AG08395 (cell line): ENCODE data around the gene HERC2.
"Not testable (repeated sequence)": the region's sequence is repeated elsewhere in the genome, so short reads cannot be mapped to it uniquely, and the experiment has no call there.

Source experiments
- DNase-seq: peaks from one replicate; pipeline ENCODE4 v3.0.0; 2012; ENCODE audit warnings: mixed read lengths, low spot score

The HERC2 gene

DNA sequence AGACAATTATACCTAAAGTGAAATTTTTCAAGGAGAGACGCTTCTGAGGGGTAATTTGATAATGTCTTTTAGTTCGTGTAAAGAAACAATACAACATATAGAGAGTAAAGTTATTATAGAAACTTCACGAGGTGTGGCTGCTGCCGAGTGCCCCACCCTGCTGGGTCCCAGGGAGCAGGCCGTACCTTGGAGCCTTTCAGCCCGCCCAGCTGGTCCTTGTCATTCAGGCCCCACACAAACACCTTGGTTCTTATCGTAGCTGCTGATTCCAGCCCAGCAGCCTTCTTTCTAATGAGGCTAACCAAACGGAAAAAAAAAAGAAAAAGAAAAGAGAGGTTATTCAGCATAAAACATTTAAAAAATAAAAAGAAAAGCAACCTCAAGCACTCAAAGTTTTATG, 139.8 kb downstream of the HERC2 start:
- DNase-seq, result no peak

- no peak for DNase-seq
These were observed 140.6 kb downstream of the HERC2 start for GRCh38 chr15:28181366-28181765.

GRCh38 chr15:28179270-28179669, 142.7 kb downstream of the HERC2 start:
- no peak for DNase-seq

DNA sequence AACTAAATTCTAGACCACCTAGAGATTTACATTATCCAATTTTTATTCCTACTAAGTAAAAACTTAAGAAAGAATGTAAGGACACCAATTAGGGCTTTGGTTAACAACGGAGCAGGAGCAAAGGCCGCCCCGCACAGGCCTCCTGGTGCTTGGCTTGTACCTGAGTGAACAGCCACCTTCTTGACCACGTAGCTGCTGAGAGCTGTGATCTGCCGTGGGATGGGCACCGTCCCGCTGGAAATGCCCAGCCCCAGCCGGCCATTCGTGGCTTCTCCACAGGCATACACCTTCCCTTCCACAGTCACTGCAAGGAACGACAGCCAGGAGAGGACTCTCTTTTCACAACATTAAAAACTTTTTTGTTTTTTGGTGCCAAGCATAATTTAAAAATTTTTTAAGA, 143.3 kb downstream of the HERC2 start:
- DNase-seq, result no peak

DNA sequence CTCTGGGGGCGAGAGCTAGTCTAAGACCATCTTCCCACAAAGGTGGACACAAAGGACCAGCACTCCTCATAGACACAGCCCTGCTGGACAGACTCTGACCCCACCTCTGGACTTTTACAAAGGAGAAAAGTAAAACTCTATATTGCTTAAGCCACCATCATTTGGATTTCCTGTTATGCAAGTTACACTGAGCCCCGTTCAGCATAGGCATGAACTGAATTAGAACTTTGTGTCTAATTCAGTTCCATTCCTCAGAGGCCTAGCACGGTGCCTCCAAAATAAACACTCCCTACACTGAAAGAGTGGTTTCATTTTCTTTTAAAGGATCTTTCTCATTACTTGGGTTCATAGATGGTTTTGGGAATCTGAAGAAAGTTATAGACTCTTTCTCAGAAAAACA, 143.7 kb downstream of the HERC2 start:
- no peak for DNase-seq

DNA sequence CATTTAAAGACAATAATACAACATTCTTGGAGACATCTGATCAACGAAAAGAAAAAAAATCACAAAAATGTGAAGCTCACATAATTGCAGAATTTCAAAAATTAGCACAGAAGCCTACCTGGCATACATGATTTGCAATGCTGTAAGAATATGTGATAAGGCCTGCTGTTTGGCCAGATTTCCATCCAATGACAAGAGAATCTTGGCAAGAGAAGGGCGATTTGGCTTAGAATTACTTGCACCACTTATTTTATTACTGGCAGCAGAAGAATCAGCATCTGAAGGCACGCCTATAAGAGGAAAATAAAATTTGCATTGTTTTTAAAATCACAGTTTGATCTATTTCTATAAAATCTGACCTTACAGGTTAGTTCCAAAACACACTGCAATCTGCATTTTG, 152.6 kb downstream of the HERC2 start:
- DNase-seq, result no peak

DNA sequence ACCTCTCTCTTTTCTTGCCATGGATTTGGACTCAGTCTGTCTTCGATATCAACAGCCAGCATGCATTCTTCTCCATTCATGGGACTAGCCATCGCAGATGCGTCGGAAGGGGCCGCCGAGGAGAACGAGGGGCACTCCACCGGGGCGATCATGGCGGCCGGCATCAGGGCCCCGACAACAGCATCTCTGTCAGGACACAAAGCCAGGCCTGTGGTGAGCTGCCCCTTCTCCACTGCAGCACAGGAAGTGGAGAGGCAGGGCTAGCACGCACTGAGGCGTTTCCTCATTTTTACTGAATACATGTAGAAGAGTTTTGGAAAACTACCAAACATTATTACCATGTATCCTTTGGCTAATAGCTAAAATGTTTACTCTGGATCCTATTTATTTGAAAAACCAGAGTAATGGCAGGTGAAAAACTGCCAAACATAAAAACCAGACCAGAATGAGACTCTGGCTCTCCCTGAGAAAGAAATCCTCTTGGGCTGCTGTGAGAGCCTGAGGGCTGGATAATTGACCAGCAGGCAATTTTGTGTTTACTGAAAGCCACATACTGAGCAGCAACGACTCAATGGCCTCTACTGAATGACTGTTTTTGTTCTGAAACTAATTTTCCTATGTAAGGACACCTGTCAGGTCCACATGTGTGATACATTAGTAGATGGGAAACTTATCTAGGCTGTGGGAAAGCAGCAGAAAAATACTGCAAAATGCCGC, 153.4 kb downstream of the HERC2 start:
- not testable (repeated sequence) for DNase-seq

GRCh38 chr15:28167042-28167441, 154.9 kb downstream of the HERC2 start:
- DNase-seq, result no peak

GRCh38 chr15:28165791-28166190, 156.2 kb downstream of the HERC2 start:
- no peak for DNase-seq

DNA sequence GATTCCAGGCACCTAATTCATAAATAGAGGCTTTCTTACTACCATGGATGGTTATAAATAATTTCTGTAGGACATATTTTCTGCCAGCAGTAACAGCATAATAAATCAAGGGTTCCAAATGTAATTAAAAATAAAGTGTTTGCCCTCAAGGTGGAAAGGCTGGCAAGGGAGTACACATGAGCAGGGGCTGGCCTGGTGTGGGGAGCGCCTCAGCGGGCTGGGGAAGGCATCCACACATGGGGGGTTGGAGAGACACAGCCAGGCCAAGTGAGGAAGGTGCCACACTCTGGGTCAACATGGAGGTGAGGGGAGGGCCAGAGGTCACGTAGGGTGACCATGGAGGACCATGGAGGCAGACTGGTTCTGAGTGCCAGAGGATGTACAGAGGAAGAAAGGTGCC, 157.1 kb downstream of the HERC2 start:
- no peak for DNase-seq

- no peak for DNase-seq
These were observed 167.7 kb downstream of the HERC2 start for GRCh38 chr15:28154283-28154682.

DNA sequence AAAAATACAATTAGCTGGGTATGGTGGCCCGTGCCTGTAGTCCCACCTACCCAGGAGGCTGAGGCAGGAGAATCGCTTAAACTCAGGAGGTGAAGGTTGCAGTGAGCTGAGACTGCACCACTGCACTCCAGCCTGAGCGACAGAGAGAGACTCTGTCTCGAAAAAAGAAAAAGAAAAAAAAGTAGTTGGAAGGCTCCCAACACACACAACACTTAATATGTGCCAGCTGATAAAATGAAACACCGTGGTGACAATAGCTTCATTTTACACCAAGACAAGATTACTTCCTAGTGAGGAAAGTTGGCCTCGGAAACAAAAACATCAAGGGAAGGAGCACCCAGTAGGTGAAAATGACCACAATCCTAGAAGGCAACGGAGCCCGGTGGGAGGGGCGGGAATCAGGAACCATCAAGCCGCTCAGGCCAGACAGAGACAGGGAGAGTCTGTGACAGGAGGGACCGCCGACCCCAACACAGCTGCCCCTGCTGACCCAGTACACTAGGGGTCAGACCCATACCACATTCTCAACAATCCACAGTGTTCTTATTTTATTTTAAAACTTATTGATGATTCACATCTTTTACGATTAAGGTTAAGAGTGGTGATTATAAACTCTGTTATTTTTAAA, 168.4 kb downstream of the HERC2 start:
- DNase-seq, result no peak

- not testable (repeated sequence) for DNase-seq
These were observed 169.4 kb downstream of the HERC2 start for GRCh38 chr15:28152538-28152923.

DNA sequence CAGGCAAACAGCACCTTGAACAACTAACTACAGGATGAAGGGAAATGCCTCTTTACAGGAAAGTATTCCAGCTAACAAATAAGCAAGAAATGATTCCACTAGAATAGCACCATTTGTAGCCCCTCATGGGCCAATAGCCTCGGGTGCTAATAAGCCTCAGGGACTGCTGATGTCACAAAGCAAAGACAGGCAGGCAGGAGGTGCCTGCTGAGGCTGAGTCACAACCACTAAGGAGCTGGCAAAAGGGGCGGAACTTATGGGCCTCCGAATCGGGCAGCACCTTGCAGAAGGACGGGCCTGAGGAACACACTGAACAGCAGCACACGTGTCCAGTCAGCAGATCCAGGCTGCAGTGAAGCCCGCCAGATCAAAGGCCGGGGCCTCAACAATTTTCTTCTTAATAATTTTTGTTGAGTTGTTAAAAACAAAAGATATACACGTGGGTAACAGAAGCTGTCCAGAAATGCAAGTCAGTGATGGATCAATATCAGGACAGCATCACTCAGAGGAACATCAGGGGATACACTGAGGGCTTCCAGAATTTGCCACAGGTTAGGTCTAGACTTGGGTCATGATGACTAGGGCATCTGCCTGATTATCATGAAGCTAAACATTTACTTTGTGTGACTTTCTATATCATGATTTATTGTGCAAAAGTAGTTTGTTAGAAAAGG, 170.0 kb downstream of the HERC2 start:
- not testable (repeated sequence) for DNase-seq

- DNase-seq, result no peak
These were observed 174.2 kb downstream of the HERC2 start for GRCh38 chr15:28147801-28148200.

- not testable (repeated sequence) for DNase-seq
These were observed 176.6 kb downstream of the HERC2 start for GRCh38 chr15:28145419-28145818.

- no peak for DNase-seq
These were observed 181.9 kb downstream of the HERC2 start for GRCh38 chr15:28140062-28140461.

DNA sequence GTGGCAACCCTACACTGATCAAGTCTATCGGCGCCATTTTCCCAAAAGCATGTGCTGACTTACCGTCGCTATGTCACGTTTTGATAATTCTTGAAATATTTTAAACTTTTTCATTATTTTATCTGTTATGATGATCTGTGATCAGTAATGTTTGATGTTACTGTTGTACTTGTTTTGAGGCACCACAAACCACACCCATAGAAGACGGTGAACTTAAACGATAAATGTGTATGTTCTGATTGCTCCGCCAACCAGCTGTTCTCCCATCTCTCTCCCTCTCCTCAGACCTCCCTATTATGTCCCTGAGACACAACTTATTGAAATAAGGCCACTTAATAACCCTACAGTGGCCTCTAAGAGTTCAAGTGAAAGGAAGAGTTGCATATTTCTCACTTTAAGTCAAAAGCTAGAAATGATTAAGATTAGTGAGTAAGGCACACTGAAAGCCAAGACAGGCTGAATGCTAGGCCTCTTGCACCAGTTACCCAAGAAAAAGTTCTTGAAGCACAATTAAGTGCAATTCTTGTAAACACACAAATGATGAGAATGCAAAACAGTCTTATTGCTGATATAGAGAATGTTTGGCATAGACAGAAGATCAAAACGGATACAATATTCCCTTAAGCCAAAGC, 184.5 kb downstream of the HERC2 start:
- DNase-seq, result not testable (repeated sequence)

GRCh38 chr15:28136236-28136904, 185.6 kb downstream of the HERC2 start:
- not testable (repeated sequence) for DNase-seq

GRCh38 chr15:28133281-28133680, 188.7 kb downstream of the HERC2 start:
- DNase-seq, result no peak

- DNase-seq, result peak; percentile 47
These were observed 189.3 kb downstream of the HERC2 start for GRCh38 chr15:28132524-28133275.

GRCh38 chr15:28131946-28132345, 190.0 kb downstream of the HERC2 start:
- DNase-seq, result no peak
